Measurements from ENCODE around the gene SMU1.
"Not testable (repeated sequence)": the region's sequence is repeated elsewhere in the genome, so short reads cannot be mapped to it uniquely, and the experiment has no call there.

Gene SMU1

GRCh38 chr9:33011831-33012230 lies 64.6 kb downstream of the SMU1 start:
- no peak for DNase-seq

GRCh38 chr9:33007755-33008154 lies 68.7 kb downstream of the SMU1 start:
- DNase-seq, result no peak

- not testable (repeated sequence) for DNase-seq
These were observed 71.1 kb downstream of the SMU1 start for GRCh38 chr9:33005335-33005734.

- peak; percentile 5 for DNase-seq
These were observed 75.8 kb downstream of the SMU1 start for GRCh38 chr9:33000682-33001055.

GRCh38 chr9:32992595-32993238 lies 83.8 kb downstream of the SMU1 start:
- DNase-seq, result no peak

GRCh38 chr9:32991897-32992594 lies 84.4 kb downstream of the SMU1 start:
- DNase-seq, result no peak

Measured in fibroblast of skin of abdomen (primary cell).